Omental fat pad (tissue), 4 donors: Measurements from ENCODE around the gene TATDN2. TPM values are rescaled to one million over a fixed set of nuclear protein-coding genes. Genes with fewer than 3 reads are reported as not detected.

ENCODE experiments used
- ATAC-seq: fragments of 150-250 bp; one replicate; pipeline ENCODE4 v1.9.1; 2016; ENCODE audit warnings: mild to moderate bottlenecking, moderate library complexity; ENCODE audit not compliant: low FRiP score
- DNase-seq: peaks from one replicate; pipeline ENCODE4 v3.0.0-alpha.2; 2019; ENCODE audit warnings: low spot score
- CTCF ChIP-seq, 3 donors: fragments of 450-650 bp; IDR thresholded peaks; one replicate each; pipeline ENCODE4 v1.5.1; 2016 to 2017; ENCODE audit warnings: antibody characterized with exemption in 3 of 3, mild to moderate bottlenecking in 3 of 3, moderate library complexity in 2 of 3
- small RNA-seq: library from RNA; depleted of rRNA; stranded (forward); fragments of <200 nt; gene quantifications from one replicate; pipeline ENCODE3, GENCODE V24; 2016
- total RNA-seq, 4 donors: library from RNA; depleted of rRNA; stranded (reverse); fragments of >200 nt; gene quantifications; one replicate each; pipeline ENCODE4 v1.1.0, GENCODE V29; 2016

TATDN2 gene
- total RNA-seq, 4 donors from 2014 or later: 15.1 to 28.7 (median 20.6) TPM

GRCh38 chr3:10321630-10322351, 73.5 kb downstream of the TATDN2 start:
- no peak for DNase-seq
- TF ChIP-seq CTCF (IDR thresholded peaks at IDR 0.05): no peak
- ATAC-seq: no peak

GRCh38 chr3:10322352-10322710, 74.1 kb downstream of the TATDN2 start:
- no peak for DNase-seq
- no peak for ATAC-seq
- TF ChIP-seq CTCF (IDR thresholded peaks at IDR 0.05): no peak

- no peak for TF ChIP-seq CTCF (IDR thresholded peaks at IDR 0.05)
- no peak for ATAC-seq
Observed at GRCh38 chr3:10327592-10327991, 79.3 kb downstream of the TATDN2 start.

GRCh38 chr3:10328460-10329071, 80.3 kb downstream of the TATDN2 start:
- DNase-seq (no peak), ATAC-seq (no peak)
- TF ChIP-seq CTCF (IDR thresholded peaks at IDR 0.05): no peak

More at GRCh38 chr3:10327592-10327991, 79.3 kb downstream of the TATDN2 start:
- DNase-seq: no peak

GRCh38 chr3:10329495-10330015, 81.3 kb downstream of the TATDN2 start:
- DNase-seq (no peak), ATAC-seq (no peak)
- TF ChIP-seq CTCF (IDR thresholded peaks at IDR 0.05): no peak

- no peak for TF ChIP-seq CTCF (IDR thresholded peaks at IDR 0.05)
- ATAC-seq (no peak), DNase-seq (no peak)
Observed at GRCh38 chr3:10330319-10330718, 82.1 kb downstream of the TATDN2 start.

Small RNA genes within 50 kb of the gene (small RNA-seq; reads per million reads assigned to genes)
- gene MIR378B (not detected), gene RF02126 (not detected)

Other genes starting within 250 kb of the TATDN2 start
- gene FANCD2, start 222.0 kb upstream of the TATDN2 start, total RNA-seq: 1 to 10 TPM; 1.7 to 3.5 (median 3.3) TPM
- gene FANCD2OS, start 140.2 kb upstream of the TATDN2 start, total RNA-seq: not detected
- 100 to 1,000 TPM in 1 of 4 donors, 10 to 100 TPM in 3; 88.3 to 133 (median 93.7) TPM for gene BRK1, start 132.8 kb upstream of the TATDN2 start, total RNA-seq
- gene VHL, start 106.7 kb upstream of the TATDN2 start, total RNA-seq: 10 to 100 TPM; 27.4 to 39.3 (median 35.2) TPM
- 10 to 100 TPM in 1 of 4 donors, 1 to 10 TPM in 3; 6.1 to 23.8 (median 7.6) TPM for gene IRAK2, start 83.5 kb upstream of the TATDN2 start, total RNA-seq
- gene GHRL, start 44.5 kb downstream of the TATDN2 start, total RNA-seq: 1 to 10 TPM in 1 of 4 donors, not detected in 3; 7.3 TPM
- 100 to 1,000 TPM in 2 of 4 donors, 10 to 100 TPM in 2; 86.7 to 110 (median 101) TPM for gene SEC13, start 72.7 kb downstream of the TATDN2 start, total RNA-seq